Activated B cell treated with CpG ODN at 0.5 μM for 24 hours (primary cell): ENCODE data around the gene ZMYND19. TPM values are rescaled to one million over a fixed set of nuclear protein-coding genes. Genes with fewer than 3 reads are reported as not detected.
A peak's percentile ranks its signal among the peaks of the same experiment; 100 is the strongest.

Experiments
- ATAC-seq: fragments of 200-7000 bp; cut with Tn5 transposase; one replicate; pipeline ENCODE4 v1.10.0; 2021; ENCODE audit warnings: low read depth, mild to moderate bottlenecking, moderate library complexity
- CTCF ChIA-PET: fragments of 350-600 bp; sonication (Branson Sonifier 250); formaldehyde crosslinking; loops from one replicate; lab custom pipeline; 2021; ENCODE audit warnings: antibody characterized with exemption; lab: Charles Lee
- POLR2A ChIA-PET: fragments of 350-600 bp; sonication (Branson Sonifier 250); formaldehyde crosslinking; loops from one replicate; lab custom pipeline; 2021; ENCODE audit warnings: antibody characterized with exemption; lab: Charles Lee
- DNase-seq: peaks from one replicate; pipeline ENCODE4 v3.0.0; 2022
- H3K27ac Mint-ChIP-seq: one replicate; pipeline ENCODE4 v1.8.0; 2020; ENCODE audit warnings: mixed read lengths
- H3K27me3 Mint-ChIP-seq: one replicate; pipeline ENCODE4 v1.8.0; 2021; ENCODE audit warnings: mixed read lengths
- H3K36me3 Mint-ChIP-seq: one replicate; pipeline ENCODE4 v1.8.0; 2021; ENCODE audit warnings: low read depth, mixed read lengths
- H3K4me1 Mint-ChIP-seq: one replicate; pipeline ENCODE4 v1.8.0; 2021; ENCODE audit warnings: mixed read lengths
- H3K4me3 Mint-ChIP-seq: one replicate; pipeline ENCODE4 v1.8.0; 2020; ENCODE audit warnings: mild to moderate bottlenecking, mixed read lengths
- H3K9me3 Mint-ChIP-seq: one replicate; pipeline ENCODE4 v1.8.0; 2020; ENCODE audit warnings: mixed read lengths
- CTCF ChIP-seq: fragments of 200-600 bp; IDR thresholded peaks from one replicate; pipeline ENCODE4 v1.8.0; 2022; ENCODE audit warnings: antibody characterized with exemption, mild to moderate bottlenecking
- intact Hi-C: fragments of 100-400 bp; cut with micrococcal nuclease; formaldehyde crosslinking; loops from one replicate; pipeline ENCODE4 v1.15.1; 2024
- total RNA-seq: library from RNA; stranded (reverse); gene quantifications from 2 replicates; pipeline ENCODE4 v1.2.3, GENCODE V29; 2022

The ZMYND19 gene
- total RNA-seq, 1 donor from 2014 or later = 21.9 TPM

GRCh38 chr9:137619240-137620047 lies 29.1 kb upstream of the ZMYND19 start:
- peak overlapping the region; percentile 90 for H3K27ac Mint-ChIP-seq
- no peaks in the 10 kb centered on the region for H3K27me3 Mint-ChIP-seq
- peak overlapping the region; percentile 91 for H3K4me3 Mint-ChIP-seq
- peak; percentile 29 for ATAC-seq
- intact Hi-C loops = loop anchor here (1.0 kb wide), 2 partner anchors 9 to 69 kb away; partner anchors contain the start of gene PNPLA7
- CTCF ChIA-PET = interaction anchor here (1.0 to 1.3 kb wide), 2 partner anchors 54 to 76 kb away, joined by 3 read pairs; no protein-coding TSS in a partner anchor
- DNase-seq = peak; percentile 42
- POLR2A ChIA-PET = interaction anchor here (0.6 to 2.3 kb wide), 16 partner anchors 9 to 509 kb away, joined by 3 to 30 read pairs (median 4); partner anchors contain the start of genes ARRDC1, MRPL41, TOR4A and TUBB4B
- no peak for TF ChIP-seq CTCF
- H3K36me3 Mint-ChIP-seq = peaks cover 26% of the 10 kb centered on the region
- H3K4me1 Mint-ChIP-seq = peaks cover 48% of the 10 kb centered on the region
- no peaks in the 10 kb centered on the region for H3K9me3 Mint-ChIP-seq

GRCh38 chr9:137618105-137619067 lies 28.1 kb upstream of the ZMYND19 start, which contains the start of gene EHMT1:
EHMT1 (plus strand) TSS chr9:137619005; CDS start chr9:137619029, 24 bp downstream.
- intact Hi-C loops = loop anchor here (1.0 kb wide), 4 partner anchors 10 to 68 kb away; partner anchors contain the start of genes ARRDC1, DPH7 and PNPLA7
- H3K4me1 Mint-ChIP-seq = peaks cover 45% of the 10 kb centered on the region
- CTCF ChIA-PET = interaction anchor here (1.3 kb wide), 1 partner anchor 55 kb away, joined by 3 read pairs; no protein-coding TSS in a partner anchor
- POLR2A ChIA-PET = interaction anchor here (0.6 to 2.3 kb wide), 18 partner anchors 10 to 510 kb away, joined by 3 to 30 read pairs (median 4); partner anchors contain the start of genes ARRDC1, MRPL41, TOR4A and TUBB4B
- peak within 1 kb of the TSS; percentile 92 for H3K27ac Mint-ChIP-seq
- peaks cover 28% of the 10 kb centered on the region for H3K36me3 Mint-ChIP-seq
- no peak for TF ChIP-seq CTCF
- no peaks in the 10 kb centered on the region for H3K9me3 Mint-ChIP-seq
- H3K27me3 Mint-ChIP-seq = no peaks in the 10 kb centered on the region
- ATAC-seq (peak; percentile 89), DNase-seq (peak; percentile 98)
- H3K4me3 Mint-ChIP-seq = peak within 1 kb of the TSS; percentile 91

GRCh38 chr9:137615387-137615871 lies 25.1 kb upstream of the ZMYND19 start:
- ATAC-seq (no peak), DNase-seq (no peak)
- Mint-ChIP-seq H3K27me3 (no peaks in the 10 kb centered on the region), H3K27ac (no peak overlapping the region), H3K36me3 (peaks cover 24% of the 10 kb centered on the region), H3K9me3 (no peaks in the 10 kb centered on the region), H3K4me3 (no peak overlapping the region), H3K4me1 (peaks cover 40% of the 10 kb centered on the region)
- intact Hi-C loops = no loop called here
- POLR2A ChIA-PET = interaction anchor here (0.6 kb wide), 1 partner anchor 49 kb away, joined by 4 read pairs; no protein-coding TSS in a partner anchor
- TF ChIP-seq CTCF = no peak
- CTCF ChIA-PET = no interaction called here

GRCh38 chr9:137614631-137615386 lies 24.5 kb upstream of the ZMYND19 start:
- H3K36me3 Mint-ChIP-seq = peaks cover 22% of the 10 kb centered on the region
- intact Hi-C loops = no loop called here

More at GRCh38 chr9:137614631-137615386, 24.5 kb upstream of the ZMYND19 start:
- Mint-ChIP-seq H3K4me3 (no peak overlapping the region), H3K27ac (no peak overlapping the region), H3K4me1 (peaks cover 34% of the 10 kb centered on the region), H3K9me3 (no peaks in the 10 kb centered on the region), H3K27me3 (no peaks in the 10 kb centered on the region)
- ChIA-PET CTCF (no interaction called here), POLR2A (interaction anchor here (0.6 kb wide), 1 partner anchor 49 kb away, joined by 4 read pairs; no protein-coding TSS in a partner anchor)
- no peak for TF ChIP-seq CTCF
- no peak for DNase-seq
- no peak for ATAC-seq
